OCI-LY7 (cell line): Measurements from ENCODE around the gene ANKS1A. TPM values are rescaled to one million over a fixed set of nuclear protein-coding genes. Genes with fewer than 3 reads are reported as not detected.

Experiments
- BruUV-seq: library from RNA; stranded (reverse); fragments of 400-500 nt; replicated peaks from 2 replicates; lab custom pipeline; 2021; lab: Mats Ljungman, UMichigan
- CTCF ChIA-PET: fragments of 300-600 bp; sonication (Branson Sonifier 250); formaldehyde crosslinking; loops from one replicate; lab custom pipeline; 2022; ENCODE audit warnings: antibody characterized with exemption; ENCODE audit not compliant: unreplicated experiment; lab: Charles Lee
- POLR2A ChIA-PET: fragments of 300-600 bp; sonication (Branson Sonifier 250); formaldehyde crosslinking; loops from one replicate; lab custom pipeline; 2022; ENCODE audit warnings: antibody characterized with exemption; lab: Charles Lee
- DNase-seq: peaks from one replicate; pipeline ENCODE4 v3.0.0-alpha.2; 2015; ENCODE audit warnings: low spot score
- H2AFZ ChIP-seq: fragments of 200-600 bp; sonication (generic), shearing (Covaris generic); 2 replicates; pipeline ENCODE4 v1.6.1; 2014; ENCODE audit warnings: mild to moderate bottlenecking, antibody characterized with exemption, low read length, moderate library complexity
- H3K27ac ChIP-seq: fragments of 200-600 bp; sonication (generic); 2 replicates; pipeline ENCODE4 v1.5.1; 2014; ENCODE audit warnings: mixed run types, low read depth, mild to moderate bottlenecking, moderate library complexity, low read length, inconsistent platforms; ENCODE audit not compliant: poor library complexity, severe bottlenecking
- H3K36me3 ChIP-seq: fragments of 200-600 bp; sonication (generic); 2 replicates; pipeline ENCODE4 v1.6.1; 2014; ENCODE audit warnings: mild to moderate bottlenecking, antibody characterized with exemption, low read length, moderate library complexity, mixed read lengths; ENCODE audit not compliant: insufficient read depth
- H3K4me1 ChIP-seq: fragments of 200-600 bp; sonication (generic); 2 replicates; pipeline ENCODE4 v1.5.1; 2014; ENCODE audit warnings: mild to moderate bottlenecking, low read length; ENCODE audit not compliant: insufficient read depth, poor library complexity, severe bottlenecking
- H3K4me2 ChIP-seq: fragments of 200-600 bp; sonication (generic); 2 replicates; pipeline ENCODE4 v1.6.1; 2014; ENCODE audit warnings: mild to moderate bottlenecking, low read length
- H3K4me3 ChIP-seq: fragments of 200-600 bp; sonication (generic); 2 replicates; pipeline ENCODE4 v1.5.1; 2014; ENCODE audit warnings: mild to moderate bottlenecking, low read depth, low read length; ENCODE audit not compliant: poor library complexity, severe bottlenecking
- H3K79me2 ChIP-seq: fragments of 200-600 bp; sonication (generic); 2 replicates; pipeline ENCODE4 v1.6.1; 2016; ENCODE audit warnings: low read depth, mild to moderate bottlenecking, low read length, moderate library complexity, mixed read lengths; ENCODE audit not compliant: insufficient read depth
- H3K9me2 ChIP-seq: fragments of 200-600 bp; sonication (generic); 2 replicates; pipeline ENCODE4 v1.6.1; 2016; ENCODE audit warnings: mild to moderate bottlenecking, low read length, mixed read lengths; ENCODE audit not compliant: insufficient read depth
- H3K9me3 ChIP-seq: fragments of 200-600 bp; sonication (generic); 2 replicates; pipeline ENCODE4 v1.6.1; 2014; ENCODE audit warnings: mild to moderate bottlenecking, mixed run types, low read length, mixed read lengths
- H4K20me1 ChIP-seq: fragments of 200-600 bp; sonication (generic); 2 replicates; pipeline ENCODE4 v1.6.1; 2014; ENCODE audit warnings: mild to moderate bottlenecking, antibody characterized with exemption, low read length, moderate library complexity, mixed read lengths; ENCODE audit not compliant: insufficient read depth
- CTCF ChIP-seq: fragments of 200-600 bp; sonication (generic); conservative IDR thresholded peaks from 2 replicates; pipeline ENCODE4 v1.5.1; 2014; ENCODE audit warnings: mild to moderate bottlenecking, antibody characterized with exemption, low read length, moderate library complexity, mixed read lengths
- EZH2phosphoT487 ChIP-seq: fragments of 200-600 bp; sonication (generic); IDR thresholded peaks from 2 replicates; pipeline ENCODE4 v1.6.1; 2018; ENCODE audit warnings: low read depth, borderline replicate concordance, mild to moderate bottlenecking, mixed run types, antibody characterized with exemption, low read length, moderate library complexity, mixed read lengths
- intact Hi-C: fragments of 100-400 bp; cut with micrococcal nuclease; formaldehyde crosslinking; loops from one replicate; pipeline ENCODE4 v1.10.0; 2022; ENCODE audit not compliant: unreplicated experiment
- total RNA-seq, 2 experiments: library from RNA; depleted of rRNA in 1 of 2; stranded (reverse); fragments of >200 nt in 1 of 2; shearing (Covaris generic) in 1 of 2; gene quantifications; 2 replicates each; pipeline ENCODE4 v1.2.3, GENCODE V29; 2014 to 2022

Gene ANKS1A
- total RNA-seq, 2 experiments from 2014 or later = 7.8 to 13.8 TPM

- no peaks in the 10 kb centered on the region for H3K9me2 ChIP-seq
- no peak overlapping the region for H3K27ac ChIP-seq
- H3K79me2 ChIP-seq = no peaks in the 10 kb centered on the region
- no peak overlapping the region for H2AFZ ChIP-seq
- no peaks in the 10 kb centered on the region for H3K4me1 ChIP-seq
- BruUV-seq = no TSS peak
- H3K4me2 ChIP-seq = no peak overlapping the region
- H3K36me3 ChIP-seq = no peaks in the 10 kb centered on the region
- H3K9me3 ChIP-seq = no peaks in the 10 kb centered on the region
- H3K4me3 ChIP-seq = no peak overlapping the region
- no peaks in the 10 kb centered on the region for H4K20me1 ChIP-seq
- CTCF ChIA-PET = interaction anchor here (0.6 kb wide), 1 partner anchor 30 kb away, joined by 3 read pairs; no protein-coding TSS in a partner anchor
- POLR2A ChIA-PET = interaction anchor here (0.6 kb wide), 2 partner anchors 24 to 299 kb away, joined by 3 to 4 read pairs; no protein-coding TSS in a partner anchor
- intact Hi-C loops = no loop called here
- TF ChIP-seq EZH2phosphoT487 = no peak
- TF ChIP-seq CTCF = no peak
- DNase-seq = no peak
Observed at GRCh38 chr6:34941421-34941820, 52.4 kb downstream of the ANKS1A start.

GRCh38 chr6:34945317-34945716 lies 56.3 kb downstream of the ANKS1A start:
- BruUV-seq = no TSS peak
- Histone ChIP-seq H3K4me3 (no peak overlapping the region), H3K36me3 (no peaks in the 10 kb centered on the region), H3K4me1 (no peaks in the 10 kb centered on the region), H3K27ac (no peak overlapping the region), H3K9me2 (no peaks in the 10 kb centered on the region), H3K9me3 (no peaks in the 10 kb centered on the region), H2AFZ (no peak overlapping the region), H3K79me2 (no peaks in the 10 kb centered on the region), H4K20me1 (no peaks in the 10 kb centered on the region; the same call in 1 of the 2 replicates), H3K4me2 (no peak overlapping the region)
- TF ChIP-seq EZH2phosphoT487 (no peak), CTCF (no peak)
- ChIA-PET POLR2A (no interaction called here), CTCF (no interaction called here)
- intact Hi-C loops = no loop called here
- DNase-seq = no peak

GRCh38 chr6:34947561-34947960 lies 58.5 kb downstream of the ANKS1A start:
- H3K9me2 ChIP-seq = no peaks in the 10 kb centered on the region
- no TSS peak for BruUV-seq

More at GRCh38 chr6:34947561-34947960, 58.5 kb downstream of the ANKS1A start:
- H3K27ac ChIP-seq = no peak overlapping the region
- no peaks in the 10 kb centered on the region for H3K79me2 ChIP-seq
- H2AFZ ChIP-seq = no peak overlapping the region
- POLR2A ChIA-PET = interaction anchor here (0.7 kb wide), 1 partner anchor 347 kb away, joined by 3 read pairs; no protein-coding TSS in a partner anchor
- H3K4me2 ChIP-seq = no peak overlapping the region
- TF ChIP-seq CTCF (no peak), EZH2phosphoT487 (no peak)
- CTCF ChIA-PET = no interaction called here
- H3K4me3 ChIP-seq = no peak overlapping the region
- intact Hi-C loops = no loop called here
- no peaks in the 10 kb centered on the region for H3K9me3 ChIP-seq
- DNase-seq = no peak
- H4K20me1 ChIP-seq = no peaks in the 10 kb centered on the region; the same call in 1 of the 2 replicates
- no peaks in the 10 kb centered on the region for H3K4me1 ChIP-seq
- H3K36me3 ChIP-seq = no peaks in the 10 kb centered on the region
